GM18861 (cell line): ENCODE results near the gene HRAS.
"Not testable (repeated sequence)": the region's sequence is repeated elsewhere in the genome, so short reads cannot be mapped to it uniquely, and the experiment has no call there.

Experiments
- ATAC-seq: cut with Tn5 transposase; IDR thresholded peaks from one replicate; pipeline ENCODE4 v1.9.1; 2021; ENCODE audit not compliant: unreplicated experiment

HRAS gene

DNA sequence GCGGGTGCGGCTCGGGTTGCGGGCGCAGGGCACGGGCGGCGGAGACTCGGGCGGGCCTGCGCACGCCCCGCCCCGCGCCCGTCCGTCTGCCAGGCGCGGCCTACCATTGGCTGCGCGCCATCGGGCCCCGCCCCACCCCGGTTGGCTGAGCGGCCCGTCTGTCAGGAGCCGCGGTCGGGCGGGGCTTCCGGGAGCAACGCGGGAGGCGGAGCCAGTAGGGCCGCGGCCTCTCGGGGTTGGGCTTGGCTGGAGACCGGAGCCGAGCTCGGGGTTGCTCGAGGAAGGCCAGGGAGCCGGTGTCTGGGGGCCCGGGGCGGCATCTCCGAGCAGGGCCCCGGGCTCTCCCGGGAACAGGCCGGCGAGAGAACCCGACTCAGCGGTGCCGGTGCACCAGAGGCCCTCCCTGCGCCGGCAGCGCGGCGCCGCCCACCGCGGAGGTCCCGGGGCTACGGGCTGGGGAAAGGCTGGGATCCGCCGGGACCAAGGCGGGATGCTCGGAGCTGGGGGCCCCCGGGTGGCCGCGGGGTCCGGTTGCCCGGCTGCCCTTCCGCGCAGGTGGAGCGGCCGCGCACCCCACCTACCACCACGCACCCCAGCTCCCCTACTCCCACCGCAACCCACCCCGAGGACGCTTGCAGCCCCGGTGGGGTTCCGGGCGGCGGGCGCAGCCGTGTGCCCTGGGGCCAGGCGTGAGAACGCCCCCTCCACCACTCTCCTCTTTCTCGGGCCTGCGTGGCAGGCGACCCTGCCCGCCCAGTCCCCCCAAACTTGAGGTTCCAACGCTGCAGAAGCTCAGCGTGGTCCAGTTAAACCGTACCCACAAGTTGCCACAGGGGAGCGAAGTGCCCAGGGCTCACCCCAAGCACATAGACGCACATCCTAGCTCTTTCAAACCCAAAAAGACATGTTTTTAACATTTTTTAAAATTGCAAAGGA, at the start of gene HRAS:
Gene HRAS (minus strand): TSS at position 58 of the 936 bp plus-strand sequence.
- peak; percentile 50 for ATAC-seq

DNA sequence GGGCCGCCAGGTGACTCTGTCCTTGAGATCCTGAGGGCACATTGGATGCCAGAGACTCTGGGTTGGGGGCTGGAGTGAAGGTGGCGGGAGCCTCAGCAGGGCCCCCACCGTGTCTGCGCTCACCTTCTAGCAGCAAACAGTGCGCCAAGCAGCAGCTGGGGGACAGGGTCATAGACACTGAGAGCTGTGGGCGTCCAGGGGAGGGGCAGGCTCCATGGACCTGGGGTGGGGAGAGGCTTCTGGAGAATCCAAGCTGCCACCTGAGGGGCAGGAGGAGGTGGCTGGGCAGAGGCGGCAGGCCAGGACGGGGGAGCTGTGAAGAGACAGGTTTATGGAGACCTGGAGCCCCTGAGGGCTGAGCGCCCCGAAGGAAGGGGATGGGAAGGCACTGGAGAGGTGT, 48.9 kb upstream of the HRAS start:
- ATAC-seq, result no peak

DNA sequence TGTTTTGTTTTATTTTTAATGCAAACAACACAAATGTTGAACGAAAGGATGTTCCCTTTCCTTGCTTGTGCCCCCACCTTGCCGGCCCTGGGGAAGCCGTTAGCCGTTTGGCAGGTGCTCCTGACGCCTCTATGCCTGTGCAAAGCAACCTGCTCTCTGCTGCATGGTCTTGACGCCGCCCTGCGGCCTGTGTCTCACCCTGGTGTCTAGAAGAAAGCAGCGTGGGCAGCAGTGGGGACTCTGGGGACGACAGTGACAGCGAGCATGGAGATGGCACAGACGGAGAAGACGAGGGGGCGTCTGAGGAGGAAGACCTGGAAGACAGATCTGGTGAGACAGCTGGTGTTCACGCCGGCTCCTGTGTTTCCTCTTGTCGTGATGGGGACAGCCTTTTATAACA, 46.4 kb upstream of the HRAS start:
- ATAC-seq, result no peak

- ATAC-seq, result no peak
Measured at GRCh38 chr11:581342-581741, 46.0 kb upstream of the HRAS start.

DNA sequence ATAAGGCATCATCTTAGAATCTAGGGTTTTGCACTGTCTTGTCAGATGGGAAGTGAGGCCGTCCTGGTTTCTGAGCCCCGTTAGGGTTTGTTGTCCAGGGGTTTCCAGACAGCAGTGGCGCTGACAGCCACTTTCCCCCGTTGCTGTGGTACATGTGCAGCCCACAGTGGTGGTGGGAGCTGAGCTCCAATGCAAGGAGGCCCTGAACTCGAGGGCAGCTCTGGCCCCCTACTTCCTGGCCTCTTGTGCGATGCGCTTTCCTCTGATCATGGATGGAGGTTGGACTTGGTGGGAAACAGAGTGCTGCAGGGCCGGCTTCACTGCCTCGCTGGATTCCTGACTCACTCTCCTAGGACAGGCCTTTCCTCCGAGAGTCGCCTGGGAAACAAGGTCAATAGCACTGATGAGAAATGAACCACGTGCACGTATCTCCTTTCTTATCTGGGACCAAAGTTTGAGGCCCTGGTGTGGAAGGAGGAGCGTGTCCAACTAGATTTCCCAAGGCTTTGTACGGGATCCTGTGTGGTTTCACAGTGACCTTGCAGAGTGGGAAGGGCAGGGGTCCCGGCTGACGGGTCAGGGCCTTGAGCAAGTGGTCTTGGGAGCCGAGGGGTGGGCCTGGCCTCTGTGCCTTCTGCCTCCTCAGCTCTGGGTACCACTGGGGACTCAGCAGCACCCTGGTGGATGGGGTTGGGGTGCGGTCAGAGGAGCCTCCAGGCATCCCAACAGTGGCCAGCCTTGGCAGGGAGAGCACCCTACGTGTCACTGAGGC, 44.6 kb upstream of the HRAS start:
- ATAC-seq, result no peak

GRCh38 chr11:578276-579035, 43.1 kb upstream of the HRAS start:
- ATAC-seq, result no peak

DNA sequence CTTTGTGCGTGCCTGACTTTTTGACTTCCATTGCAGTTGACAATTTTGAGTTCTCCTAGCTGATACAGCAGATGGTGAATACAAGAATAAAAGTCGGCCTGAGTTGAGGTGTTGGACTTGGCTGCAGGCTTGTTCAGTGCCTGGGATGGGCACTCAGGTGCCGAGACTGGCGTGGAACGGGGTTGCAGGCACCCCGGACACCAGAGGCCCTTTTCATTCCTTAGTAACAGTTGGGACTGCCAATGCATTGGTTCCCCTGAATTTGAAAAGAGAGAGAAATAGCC, 42.2 kb upstream of the HRAS start:
- ATAC-seq, result no peak

DNA sequence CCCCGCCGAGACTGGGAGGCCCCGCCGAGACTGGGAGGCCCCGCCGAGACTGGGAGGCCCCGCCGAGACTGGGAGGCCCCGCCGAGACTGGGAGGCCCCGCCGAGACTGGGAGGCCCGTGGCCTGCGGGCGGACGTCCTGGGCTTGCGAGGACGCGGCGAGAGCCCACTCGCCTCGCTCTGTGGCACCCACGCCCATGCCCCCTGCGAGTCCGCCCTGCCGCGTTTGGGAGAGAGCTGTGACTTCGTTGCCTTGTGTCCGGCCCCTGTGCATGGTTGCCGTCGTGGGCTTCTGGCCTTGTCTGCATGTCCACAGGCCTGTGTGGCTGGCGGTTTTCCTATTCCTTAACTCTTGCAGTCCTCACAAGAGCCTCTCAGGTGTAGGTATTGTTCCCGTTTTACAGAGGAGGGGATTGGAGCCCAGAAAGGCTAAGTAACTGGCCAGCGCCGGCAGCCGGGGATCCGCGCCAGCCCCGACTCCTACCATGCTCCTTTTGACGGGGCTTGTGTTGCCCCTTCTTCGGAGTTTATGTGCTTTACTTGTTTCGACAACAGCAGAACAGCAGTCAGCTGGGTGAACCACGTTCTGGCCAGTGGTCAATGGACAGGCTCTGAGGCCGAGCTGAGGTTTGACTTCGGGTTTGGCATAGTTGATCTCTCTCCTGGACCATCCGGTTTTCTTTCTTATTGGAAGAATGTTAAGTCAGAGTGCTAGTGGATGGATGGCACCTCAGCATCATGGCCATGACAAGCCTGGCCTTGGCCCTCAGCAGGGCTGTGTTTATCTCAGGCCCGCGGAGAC, 41.6 kb upstream of the HRAS start:
- no peak for ATAC-seq

DNA sequence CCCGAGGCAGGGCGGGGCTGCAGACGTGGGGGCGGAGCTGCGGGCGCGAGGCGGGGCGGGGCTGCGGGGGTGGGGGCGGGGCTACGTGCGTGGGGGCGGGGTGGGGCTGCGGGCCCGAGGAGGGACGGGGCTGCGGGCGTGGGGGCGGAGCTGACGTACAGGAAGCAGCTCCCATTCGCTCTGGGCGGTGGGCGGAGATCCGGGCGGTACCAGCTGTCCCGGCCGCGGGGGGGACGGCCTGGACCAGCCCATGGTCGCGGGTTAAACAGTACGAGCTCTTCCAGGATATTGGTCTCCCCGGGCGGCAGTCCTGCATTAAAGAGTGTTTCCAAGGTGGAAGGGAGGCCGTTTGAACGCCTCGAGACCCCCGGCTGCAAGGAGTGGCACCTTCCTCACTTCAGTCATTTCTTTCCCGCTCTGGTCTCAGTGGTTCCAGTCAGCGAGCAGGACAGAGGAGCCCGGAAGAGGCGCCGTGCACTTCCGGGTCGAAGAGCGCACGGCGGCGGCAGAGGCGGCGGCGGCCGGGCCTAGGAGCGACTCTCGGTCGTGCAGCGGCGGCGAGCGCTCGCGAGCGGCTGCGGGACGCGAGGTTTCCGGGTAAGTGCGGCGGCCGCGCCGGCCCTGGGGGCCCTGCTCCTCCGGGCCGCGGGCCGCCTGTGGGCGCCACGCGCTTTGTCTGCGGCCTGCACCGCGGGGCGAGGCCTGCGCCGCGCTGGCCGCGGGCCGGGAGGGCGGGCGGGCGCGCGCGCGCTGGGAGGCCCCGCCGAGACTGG, 40.8 kb upstream of the HRAS start, which contains the start of gene PHRF1:
Gene PHRF1 (plus strand): TSS at position 475 of the 773 bp plus-strand sequence. CDS start 5,043 bp downstream, outside the sequence.
- ATAC-seq, result peak; percentile 71

DNA sequence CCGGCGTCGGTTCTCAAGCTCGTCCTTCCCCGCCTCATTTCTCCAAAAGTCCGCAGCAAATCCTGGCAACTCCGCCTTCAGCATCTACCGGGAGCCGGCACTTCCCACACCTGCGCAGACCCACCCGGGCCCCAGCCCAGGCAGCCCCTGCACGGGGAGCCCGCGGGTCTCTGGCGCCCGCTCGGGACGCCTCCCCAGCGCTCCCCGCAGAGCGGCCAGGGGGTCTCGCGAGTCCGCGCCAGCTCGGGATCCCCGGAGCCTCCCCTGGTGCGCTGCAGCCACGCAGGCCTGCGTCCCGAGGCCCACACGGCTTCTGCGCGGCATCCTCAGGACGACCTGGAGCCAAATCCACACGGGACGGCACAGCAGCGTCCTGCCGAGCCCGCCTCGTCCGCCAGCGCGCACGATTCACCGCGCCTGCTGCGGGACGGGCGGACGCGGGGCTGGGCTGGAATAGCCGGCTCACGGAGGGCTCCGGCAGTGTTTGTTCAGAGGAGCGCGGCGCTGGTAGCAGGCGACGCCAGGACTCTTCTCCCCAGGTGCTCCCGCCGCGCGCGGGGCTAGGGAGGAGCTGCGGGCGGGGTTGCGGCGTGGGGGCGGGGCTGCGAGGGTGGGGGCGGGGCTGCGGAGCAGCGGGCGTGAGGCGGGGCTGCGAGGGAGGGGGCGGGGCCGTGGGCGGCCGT, 40.1 kb upstream of the HRAS start:
- no peak for ATAC-seq

DNA sequence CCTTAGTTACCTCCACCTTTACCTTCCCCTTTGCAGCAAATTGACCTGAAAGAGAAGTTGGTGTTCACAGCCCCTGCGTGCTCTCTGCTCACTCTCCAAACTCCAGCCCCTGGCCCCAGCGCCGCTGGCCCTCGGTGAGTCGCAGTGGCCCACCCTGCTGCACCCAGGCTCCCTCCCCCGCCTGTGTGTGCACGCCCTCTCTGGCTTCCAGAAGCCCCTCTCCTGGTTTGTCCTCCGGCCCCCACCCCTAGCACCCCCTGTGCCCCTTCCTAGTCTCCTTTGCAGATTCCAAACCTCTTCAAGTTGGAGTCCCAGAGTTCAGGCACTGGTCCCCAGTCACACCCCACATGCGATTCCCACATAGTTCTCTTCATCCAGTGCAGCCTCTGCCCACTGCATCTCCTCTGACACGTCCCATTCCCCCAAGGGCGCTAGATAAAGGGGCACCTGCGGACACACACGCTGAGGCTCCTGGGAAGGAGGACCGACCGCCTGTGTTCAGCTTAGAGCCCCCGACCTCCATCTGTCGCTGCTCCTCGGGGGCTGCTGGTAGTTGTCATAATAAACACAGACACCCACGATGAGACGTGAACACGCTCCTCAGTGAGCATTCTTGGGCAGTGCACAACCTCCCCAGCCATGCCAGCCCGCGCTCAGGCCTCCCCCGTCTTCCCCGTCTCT, 39.4 kb upstream of the HRAS start:
- ATAC-seq, result no peak

DNA sequence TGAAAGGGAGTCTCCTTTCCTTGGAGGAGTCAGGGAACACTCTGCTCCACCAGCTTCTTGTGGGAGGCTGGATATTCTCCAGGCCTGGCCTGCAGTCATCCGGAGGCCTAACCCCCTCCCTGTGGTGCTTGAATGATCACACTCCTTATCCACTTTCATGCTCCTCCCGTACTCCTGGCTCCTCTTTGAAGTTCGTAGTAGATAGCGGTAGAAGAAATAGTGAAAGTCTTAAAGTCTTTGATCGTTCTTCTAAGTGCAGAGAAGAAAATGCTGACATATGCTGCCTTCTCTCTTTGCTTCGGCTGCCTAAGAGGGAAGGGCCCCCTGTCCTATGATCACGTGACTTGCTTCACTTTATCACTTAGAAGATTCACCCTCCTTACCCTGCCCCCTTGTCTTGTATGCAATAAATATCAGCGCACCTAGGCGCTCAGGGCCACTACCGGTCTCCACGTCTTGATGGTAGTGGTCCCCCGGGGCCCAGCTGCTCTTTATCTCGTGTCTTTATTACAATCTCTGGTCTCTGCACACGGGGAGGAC, 38.7 kb upstream of the HRAS start:
- ATAC-seq, result not testable (repeated sequence)

DNA sequence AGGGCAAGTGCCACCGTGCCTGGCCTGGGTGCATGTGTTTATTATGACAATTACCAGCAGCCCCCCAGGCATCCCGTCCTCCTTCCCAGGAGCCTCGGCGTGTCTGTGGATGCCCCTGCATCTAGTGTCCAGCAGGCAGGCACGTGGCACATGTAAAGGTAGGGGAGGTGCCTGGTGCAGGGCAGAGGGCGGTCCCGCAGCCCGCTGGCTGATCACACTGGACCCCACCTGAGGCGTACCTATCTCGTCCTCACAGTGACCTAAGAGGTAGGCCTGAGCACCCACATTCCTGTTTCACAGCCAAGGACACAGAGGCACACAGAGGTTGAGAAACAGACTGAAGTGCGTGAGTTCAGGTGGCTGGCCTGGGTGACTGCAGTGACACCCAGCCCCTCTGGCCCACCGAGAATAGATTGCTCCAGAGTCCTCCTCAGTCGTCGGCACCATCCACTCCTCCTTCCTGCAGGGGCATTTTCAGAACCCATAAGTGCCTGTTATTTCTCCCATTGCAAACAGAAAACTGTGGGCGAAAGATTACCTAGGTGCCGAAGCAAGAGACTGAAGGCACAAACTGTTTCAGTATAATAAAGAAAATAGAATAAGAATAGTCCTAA, 37.9 kb upstream of the HRAS start:
- ATAC-seq, result no peak

- no peak for ATAC-seq
Measured at GRCh38 chr11:571802-572185, 36.4 kb upstream of the HRAS start.

DNA sequence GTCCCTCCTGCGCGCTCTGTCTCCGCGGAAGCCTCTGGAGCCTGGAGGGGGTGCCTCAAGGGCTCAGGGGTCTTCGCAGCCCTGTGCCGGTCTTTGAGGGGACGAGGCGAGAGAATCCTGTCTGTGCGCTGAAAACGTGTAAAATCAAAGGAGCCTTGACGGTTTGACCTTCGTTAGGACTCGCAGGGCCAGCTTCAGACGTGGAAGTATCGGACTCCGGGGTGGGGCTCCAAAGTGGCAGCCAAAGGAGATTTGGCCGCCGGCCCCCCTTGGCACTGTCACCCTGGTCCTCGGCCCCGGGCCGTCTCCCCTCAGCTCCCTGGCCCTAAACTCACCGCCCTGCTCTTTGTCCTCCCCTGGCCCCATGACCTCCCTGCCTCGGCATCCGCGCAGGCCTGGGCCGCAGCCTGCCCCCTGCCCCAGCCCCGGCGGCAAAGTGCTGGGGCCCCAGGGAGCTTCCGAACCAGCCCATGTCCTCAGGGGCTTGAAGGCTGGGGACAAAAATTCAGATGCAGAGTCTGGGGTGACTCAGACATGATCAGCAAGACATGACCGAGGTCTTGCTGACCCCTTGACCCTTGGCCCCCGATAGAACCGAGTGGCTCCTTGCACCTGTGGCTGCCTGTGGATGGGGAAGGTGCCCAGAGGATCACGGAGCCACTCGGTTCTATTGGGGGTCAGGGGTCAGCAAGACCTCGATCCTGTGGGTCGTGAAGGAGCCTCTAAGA, 33.9 kb upstream of the HRAS start:
- ATAC-seq, result no peak

GRCh38 chr11:568306-569157, 33.2 kb upstream of the HRAS start:
- peak; percentile 76 for ATAC-seq
